Endometrium (tissue), 2 donors: ENCODE measurements around the gene TMEM82.

ENCODE experiments used
- FAIRE-seq: peaks from 2 replicates; lab custom pipeline; 2012; peaks lifted over from hg19 to GRCh38; lab: Jason Lieb, UNC
- donor health status: control.
- donor health status: control.

TMEM82 gene

DNA sequence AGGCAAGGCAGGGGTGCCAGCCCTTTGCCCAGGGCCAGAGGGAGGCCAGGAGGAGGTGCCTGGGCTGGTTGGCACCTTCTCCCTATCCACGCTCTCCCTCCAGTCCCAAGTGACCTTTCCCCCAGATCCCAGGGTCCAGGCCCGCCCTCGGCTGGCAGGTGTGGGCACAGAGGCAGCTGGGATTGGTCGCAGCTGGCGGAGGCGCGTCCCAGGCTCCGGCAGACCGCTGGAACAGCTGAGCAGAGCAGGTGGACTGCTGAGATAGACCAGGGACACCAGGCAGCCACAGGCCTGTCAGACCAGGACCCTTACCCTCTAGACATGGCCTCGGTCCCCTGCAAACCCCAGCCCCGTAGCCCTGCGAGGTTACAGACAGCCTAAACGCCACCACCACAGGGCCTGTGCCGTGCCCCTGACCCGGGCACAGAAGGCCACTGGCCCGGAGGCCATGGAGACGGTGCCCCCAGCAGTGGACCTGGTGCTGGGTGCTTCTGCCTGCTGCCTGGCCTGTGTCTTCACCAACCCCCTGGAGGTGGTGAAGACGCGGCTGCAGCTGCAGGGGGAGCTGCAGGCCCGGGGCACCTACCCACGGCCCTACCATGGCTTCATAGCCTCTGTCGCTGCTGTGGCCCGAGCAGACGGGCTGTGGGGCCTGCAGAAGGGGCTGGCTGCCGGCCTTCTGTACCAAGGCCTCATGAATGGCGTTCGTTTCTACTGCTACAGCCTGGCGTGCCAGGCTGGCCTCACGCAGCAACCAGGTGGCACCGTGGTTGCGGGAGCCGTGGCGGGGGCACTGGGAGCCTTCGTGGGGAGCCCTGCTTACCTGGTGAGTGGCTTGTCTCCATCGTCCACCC, 6.0 kb upstream of the TMEM82 start, which contains the start of gene SLC25A34:
SLC25A34 (plus strand) TSS at position 221 of the 854 bp plus-strand sequence; CDS start at position 449, 228 bp downstream.
- no peak for FAIRE-seq

- FAIRE-seq: no peak
Measured at GRCh38 chr1:15736892-15737261, 5.4 kb upstream of the TMEM82 start.

- FAIRE-seq: no peak
Measured at GRCh38 chr1:15737324-15738319, 4.7 kb upstream of the TMEM82 start.

DNA sequence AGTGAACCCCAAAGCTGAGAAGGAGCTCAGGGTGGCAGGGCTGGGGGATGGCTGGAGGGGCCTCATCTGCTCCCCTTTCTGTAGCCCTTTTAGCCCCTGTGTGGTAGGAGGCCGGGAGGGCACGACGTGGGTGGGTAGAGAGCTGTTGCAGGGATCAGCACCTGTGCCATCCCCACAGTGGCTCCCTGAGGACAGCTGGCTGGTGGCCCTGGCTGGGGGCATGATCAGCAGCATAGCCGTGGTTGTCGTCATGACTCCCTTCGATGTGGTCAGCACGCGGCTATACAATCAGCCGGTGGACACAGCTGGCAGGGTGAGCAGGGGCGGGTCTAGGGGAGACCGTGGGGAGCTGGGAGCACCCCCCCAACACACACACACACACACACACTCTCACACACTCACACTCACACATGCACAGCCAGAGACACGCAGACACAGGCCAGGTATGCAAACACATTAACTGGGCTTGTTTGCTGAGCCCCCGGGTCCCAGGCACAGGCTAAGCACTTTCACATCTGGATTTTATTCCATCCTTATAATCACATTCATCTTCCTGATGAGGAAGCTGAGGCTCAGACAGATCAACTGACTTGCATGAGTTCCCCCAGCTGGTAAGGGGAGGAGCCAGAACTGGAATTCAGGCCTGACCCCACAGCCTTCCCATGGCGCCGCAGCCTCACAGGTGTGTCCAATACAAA, 3.7 kb upstream of the TMEM82 start:
- no peak for FAIRE-seq

- FAIRE-seq: no peak
Measured at GRCh38 chr1:15739259-15739658, 3.0 kb upstream of the TMEM82 start.

- no peak for FAIRE-seq
Measured at GRCh38 chr1:15739745-15740144, 2.6 kb upstream of the TMEM82 start.

GRCh38 chr1:15740924-15741850, 1.1 kb upstream of the TMEM82 start:
- no peak for FAIRE-seq

- no peak for FAIRE-seq
Measured at GRCh38 chr1:15744122-15744679, 1.9 kb downstream of the TMEM82 start.

GRCh38 chr1:15747378-15747777, 5.1 kb downstream of the TMEM82 start:
- no peak for FAIRE-seq

GRCh38 chr1:15748264-15748663, 6.0 kb downstream of the TMEM82 start:
- FAIRE-seq: no peak

DNA sequence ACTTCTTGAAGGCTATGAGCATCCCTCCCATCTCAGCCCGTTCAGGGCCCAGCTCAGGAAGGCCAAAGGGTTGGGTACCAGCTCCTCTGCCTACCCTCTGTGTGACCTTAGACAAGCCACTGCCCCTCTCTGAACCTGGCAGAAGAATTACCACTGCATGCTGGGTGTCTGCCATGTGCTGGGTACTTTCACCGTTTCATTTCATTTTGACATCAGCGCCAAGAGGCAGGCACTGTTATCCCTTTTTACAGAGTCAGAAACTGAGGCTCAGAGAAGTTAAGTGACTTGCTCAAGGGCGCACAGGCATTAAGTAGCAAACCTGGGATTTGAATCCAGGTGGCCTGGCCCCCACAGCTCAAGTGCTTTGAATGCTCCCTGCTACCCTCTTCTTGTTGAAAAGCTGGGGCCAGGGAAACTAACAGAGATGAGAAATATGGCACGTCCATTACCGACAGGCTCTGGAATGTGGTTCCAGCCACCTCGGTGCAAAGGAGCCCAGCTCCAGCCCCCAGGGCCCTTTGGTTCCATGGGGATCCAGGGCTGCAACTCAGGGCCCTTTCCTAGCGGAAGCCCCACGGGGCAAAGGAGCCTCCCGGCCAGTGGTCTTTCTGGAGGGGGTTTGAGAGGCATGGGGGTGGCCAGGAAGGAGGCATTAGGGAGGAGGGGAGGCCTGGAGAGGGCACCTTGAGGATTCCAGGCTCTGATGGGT, 6.5 kb downstream of the TMEM82 start:
- no peak for FAIRE-seq

DNA sequence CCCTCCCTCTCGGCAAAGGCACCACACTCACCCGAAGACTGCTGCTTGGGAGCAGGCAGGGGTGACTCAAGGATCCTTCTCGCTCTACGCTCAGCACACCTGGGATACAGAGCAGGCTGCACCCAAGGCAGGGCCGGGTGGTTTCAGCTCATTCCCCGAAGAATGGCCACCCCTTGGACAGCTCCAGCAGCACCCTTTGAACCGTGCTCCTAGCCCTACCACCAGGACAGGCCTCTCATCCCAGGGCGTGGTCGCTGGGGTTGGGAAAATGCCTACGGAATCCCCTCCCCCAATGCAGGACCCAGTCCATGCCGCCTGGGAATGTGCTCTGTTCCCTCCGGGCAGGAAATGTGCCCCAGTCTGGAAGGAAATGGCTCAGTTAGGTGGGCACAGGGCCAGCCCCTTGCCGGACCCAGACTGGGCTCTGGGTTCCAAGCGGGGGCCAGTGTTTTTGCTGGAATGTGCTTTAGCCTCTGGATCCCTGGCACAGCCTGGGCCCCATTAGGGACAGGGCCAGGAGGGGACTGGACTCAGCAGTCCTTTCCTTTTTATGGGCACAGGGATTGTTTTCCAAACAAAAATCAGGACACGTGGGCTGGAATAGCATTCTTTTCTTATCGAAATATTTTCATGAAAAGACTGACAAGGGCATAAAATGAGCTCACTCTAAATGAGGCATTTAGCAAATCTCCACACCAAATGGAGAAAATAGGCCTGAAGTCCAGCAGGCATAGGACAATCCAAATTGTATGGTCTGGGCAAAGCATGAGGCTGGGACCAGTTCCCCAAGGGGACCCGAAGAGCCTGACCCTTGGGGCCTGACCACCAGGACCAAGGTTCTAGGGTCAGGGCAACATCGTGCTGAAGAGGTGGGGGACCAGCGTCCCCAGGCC, 7.3 kb downstream of the TMEM82 start:
- no peak for FAIRE-seq

GRCh38 chr1:15750924-15751323, 8.6 kb downstream of the TMEM82 start:
- no peak for FAIRE-seq

- FAIRE-seq: no peak
Measured at GRCh38 chr1:15751717-15752116, 9.4 kb downstream of the TMEM82 start.

DNA sequence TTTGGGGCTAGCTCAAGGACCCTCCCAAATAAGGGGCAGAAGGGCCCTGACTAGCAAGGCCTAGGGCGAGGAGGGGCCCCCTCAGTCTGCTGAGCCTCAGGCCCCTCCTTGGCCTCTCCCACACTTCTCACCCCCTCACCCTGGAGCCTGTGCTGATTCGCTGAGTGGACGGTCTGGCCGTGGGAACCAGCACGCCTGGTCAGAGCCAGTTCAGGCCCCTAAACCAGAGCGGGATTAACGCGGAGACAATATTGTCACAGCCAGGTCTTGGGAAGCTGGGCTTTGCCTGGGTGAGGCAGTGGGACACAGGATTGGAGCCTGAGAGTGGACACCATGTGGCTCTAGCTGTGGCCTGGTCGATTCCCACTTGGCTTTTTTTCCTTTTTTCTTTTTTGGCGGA, 11.5 kb downstream of the TMEM82 start:
- no peak for FAIRE-seq

GRCh38 chr1:15755021-15755645, 12.8 kb downstream of the TMEM82 start:
- no peak for FAIRE-seq

DNA sequence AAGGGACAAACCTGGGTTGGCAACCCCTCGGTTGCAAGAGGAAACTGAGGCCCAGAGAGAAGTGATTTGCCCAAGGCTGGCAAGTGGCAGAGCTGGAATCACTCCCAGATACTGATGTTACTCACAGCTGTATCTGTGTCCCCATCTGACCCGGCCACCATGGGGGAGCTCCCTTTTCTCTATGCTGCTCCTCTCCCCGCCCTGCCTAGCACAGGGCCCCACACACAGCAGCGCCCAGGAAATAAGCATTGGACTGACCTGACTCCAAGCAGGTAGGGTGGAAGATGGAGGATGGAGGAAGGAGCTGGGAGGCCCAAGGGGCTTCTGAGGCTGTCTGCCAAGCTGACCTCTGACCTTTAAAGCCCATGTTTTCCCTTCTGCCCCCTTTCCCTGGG, 13.3 kb downstream of the TMEM82 start:
- FAIRE-seq: no peak

- FAIRE-seq: no peak
Measured at GRCh38 chr1:15756143-15757015, 14.1 kb downstream of the TMEM82 start.
